NCI-H2227 (cell line): ENCODE measurements around the gene RNF130.

Experiments used
- DNase-seq: peaks from one replicate; lab custom pipeline; 2025; ENCODE audit not compliant: unreplicated experiment; lab: John Stamatoyannopoulos, UW

RNF130 gene

DNA sequence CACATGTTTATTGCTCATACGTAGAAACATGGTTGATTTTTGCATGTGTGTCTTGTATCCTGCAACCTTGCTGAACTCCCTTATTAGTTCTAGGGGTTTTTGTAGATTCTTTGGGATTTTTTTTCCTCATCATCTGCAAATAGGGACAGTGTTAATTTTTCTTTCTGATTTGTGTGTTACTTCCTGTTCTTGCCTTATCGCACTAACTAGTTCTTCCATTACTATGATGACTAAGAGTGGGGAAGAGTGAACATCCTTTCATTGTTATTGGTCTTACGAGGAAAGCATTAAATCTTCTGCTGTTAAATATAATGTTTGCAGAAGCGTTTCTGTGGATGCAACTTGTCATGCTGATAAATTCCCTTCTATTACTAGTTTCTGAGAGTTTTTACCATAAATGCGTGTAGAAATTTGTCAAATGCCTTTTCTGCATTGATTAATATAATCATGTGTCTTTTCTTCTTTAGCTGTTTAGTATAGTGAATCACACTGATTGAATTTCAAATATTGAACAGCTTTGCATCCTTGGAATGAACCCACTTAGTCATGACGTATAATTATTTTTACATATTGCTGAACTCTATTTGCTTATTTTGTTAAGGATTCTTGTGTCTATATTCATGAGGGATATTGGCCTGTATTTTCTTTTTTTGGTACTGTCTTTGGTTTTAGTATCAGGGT is 32.1 kb upstream of the RNF130 start:
- no peak for DNase-seq

DNA sequence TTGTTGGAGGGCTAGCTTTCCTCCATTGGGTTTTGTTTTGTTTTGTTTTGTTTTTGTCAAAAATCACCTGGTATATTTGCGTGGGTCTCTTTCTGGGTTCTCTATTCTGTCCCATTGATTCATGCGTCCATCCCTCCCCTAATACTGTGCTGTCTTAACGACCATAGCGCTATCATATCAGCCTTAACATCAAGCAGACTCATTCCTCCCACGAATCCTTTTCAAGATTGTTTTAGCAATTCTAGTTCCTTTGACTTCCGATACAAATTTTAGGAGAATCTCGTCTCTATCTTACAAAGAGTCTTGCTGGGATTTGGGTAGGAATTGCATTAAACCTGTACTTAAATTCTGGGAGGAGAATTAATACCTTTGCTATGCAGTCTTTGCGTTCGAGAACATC is 31.1 kb upstream of the RNF130 start:
- DNase-seq: no peak

DNA sequence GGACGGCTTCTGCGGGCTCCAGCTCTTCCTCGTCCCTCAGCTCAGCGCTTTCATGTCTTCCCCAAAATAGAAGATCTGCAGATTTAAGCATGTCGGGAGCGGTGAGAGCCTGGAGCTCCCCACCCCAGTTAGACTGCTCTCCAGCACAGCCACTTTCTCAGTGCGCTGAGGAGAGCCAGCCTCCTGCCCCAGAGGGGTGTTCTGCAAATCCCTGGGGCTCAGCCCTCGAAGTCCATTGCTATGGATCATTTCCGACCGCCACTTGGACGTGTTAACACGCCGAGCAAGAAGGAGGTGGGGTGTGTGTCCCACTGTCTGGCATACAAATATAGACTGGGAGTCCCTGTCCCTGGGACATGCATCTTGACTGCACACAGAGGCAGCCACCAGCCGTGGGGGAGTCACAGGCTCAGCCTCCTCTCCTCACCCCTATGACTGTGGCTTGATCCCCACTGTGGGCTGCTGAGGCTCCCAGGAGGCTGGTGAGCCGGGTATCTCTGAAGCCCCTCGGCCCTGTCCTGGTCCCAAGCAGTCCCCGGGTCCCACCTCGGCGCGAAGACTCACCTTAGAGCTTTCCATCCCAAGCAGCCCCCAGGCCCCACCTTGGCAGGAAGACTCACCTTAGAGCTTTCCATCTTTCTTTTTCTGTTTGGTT is 30.0 kb upstream of the RNF130 start:
- no peak for DNase-seq

DNA sequence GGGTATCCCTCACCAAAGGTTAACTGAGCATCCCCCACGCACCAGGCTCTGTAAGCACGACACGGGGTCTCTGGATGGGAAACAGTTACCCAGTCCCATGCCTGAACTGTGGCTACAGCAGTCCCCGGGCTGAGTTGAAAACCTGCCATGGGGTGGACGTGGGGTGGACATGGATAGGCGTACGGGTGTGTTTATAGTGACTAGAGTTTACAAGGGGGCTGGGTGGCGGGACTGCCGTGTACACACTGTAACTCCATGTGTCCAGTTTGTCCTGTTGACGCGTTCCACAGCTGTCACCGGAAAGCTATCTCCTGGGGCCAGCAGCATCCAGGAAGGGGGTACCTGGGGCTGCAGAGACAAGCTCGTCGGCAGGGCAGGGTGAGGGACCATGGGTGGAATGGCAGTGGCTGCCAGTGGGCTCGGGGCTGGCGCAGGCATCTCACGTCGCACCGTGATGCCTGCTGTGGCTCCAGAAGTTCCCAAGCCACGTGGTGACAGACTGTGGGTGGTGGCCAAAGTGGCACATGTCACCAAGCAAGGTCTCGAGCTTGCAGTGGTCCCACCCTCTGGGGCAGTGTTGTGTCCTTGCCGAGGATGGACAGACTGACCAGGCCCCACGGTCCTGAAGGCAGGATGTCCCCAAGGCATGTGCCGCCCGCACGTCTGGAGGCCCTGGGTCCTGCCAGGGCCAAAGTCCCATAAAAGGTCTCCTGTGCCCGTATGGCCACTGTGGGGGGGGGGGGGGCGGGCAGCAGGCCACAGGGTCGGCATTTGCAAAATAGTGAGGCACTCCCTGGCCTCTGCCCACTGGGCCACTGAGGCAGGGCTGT is 29.3 kb upstream of the RNF130 start:
- no peak for DNase-seq

DNA sequence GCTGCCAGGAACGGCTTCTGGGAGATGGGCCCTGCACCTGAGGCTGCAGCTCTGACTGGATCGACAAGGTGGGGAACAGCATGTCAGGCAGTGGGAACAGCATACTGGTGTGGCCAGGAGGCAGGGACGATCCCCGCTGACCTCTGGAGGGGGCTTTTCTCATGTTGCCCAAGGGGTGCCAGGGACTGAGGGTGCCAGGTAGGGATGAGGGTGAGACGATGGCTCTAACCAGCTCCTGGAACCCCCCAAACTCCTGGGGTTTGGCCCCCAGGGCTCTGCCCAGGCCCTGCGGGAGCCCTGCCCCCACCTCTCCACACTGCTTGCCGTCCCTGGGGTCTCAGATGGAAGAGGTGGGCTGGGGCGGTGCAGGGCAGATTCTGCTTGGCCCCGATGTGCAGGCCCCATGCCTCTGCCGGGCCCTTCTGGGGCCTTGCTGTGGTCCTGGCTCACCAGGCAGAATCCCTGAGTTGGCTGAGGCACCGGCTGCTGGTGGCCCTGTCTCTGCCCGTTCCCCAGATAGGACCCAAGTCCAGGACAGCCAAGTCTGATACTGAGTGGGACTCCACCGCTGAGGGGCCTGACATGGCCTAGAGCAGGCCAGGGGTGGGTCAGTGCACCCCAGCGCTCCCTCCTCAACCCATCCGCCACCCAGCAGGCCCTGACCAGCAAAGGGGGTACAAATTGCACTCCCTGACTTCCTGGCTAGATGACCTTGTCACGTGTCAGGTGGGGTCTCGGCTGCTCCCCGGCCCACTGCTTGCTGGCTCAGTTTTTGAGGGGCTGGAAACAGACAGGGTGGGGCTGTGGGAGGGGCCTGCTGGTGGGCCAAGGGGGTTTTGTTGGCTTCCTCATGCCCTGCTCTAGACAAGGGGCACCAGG is 28.4 kb upstream of the RNF130 start:
- DNase-seq: no peak

DNA sequence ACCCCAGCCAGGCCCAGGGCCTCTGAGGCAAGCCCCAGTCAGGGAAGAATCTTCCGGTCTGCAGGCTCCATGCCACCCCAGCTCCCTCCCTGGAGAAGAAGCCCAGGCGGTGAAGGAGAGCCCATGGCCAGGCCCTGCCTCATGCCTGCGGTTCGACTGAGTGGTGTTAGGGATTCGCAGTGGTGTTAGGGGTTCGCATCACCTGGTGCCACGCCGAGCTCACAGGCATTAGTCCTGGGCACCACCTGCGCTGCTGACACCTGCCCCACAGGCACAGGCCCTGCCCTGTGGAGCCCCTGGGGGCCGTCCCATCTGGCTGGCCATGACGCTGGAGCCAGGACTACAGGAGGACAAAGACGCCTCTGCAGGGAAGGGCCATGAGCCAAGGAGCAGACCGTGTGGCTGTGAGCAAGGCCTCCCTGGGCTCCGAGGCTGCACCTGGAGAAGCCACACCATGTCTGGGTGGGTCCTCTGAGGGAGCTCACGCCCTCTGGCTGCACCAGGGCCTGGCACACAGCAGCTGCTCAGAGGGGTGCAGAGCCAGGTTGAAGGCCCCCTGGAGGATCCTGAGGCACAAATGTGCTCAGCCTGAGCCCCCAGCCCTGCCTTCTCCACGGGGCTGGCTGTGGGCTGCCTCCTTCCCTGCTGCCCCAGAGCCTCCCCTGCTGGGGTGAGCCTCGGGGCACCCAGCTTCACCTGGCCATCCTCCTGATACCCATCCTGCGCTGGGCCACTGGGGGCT is 27.6 kb upstream of the RNF130 start:
- no peak for DNase-seq

DNA sequence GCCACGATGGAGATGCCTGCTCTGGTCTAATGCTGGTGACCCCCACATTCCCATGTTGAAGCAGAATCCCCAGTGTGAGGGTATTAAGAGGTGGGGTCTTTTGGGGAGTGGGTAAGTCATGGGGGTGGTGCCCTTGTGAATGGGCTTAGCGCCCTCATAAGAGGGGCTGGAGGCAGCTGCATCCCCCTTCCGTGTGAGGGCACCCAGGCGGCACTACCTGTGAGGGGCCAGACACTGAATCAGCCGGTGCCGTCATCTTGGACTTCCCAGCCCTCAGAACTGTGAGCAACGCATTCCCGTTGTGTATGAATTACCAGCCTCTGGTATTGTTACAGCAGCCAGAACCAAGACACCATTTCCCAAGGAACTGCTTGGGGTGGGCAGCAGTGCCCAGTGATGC is 27.0 kb upstream of the RNF130 start:
- DNase-seq: no peak

DNA sequence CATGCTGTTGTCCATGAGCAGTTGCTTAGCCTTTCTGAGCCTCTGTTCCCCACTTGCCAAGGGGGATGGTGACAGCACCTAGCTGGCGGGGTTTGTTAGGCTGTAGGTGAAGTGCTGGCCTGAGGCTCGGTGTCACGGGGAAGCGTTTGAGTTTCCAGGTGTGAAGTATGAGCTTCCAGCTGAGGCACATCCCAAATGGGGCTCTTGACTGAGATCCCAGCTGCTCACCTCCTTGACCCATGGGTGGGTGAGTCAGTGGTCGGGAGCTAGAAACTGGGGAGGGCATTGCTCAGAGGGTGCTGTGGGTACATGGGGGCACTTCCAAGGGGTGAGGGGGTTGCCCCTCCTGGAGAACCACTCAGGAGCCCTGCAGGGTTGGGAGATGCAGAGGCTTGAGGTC is 26.4 kb upstream of the RNF130 start:
- no peak for DNase-seq

DNA sequence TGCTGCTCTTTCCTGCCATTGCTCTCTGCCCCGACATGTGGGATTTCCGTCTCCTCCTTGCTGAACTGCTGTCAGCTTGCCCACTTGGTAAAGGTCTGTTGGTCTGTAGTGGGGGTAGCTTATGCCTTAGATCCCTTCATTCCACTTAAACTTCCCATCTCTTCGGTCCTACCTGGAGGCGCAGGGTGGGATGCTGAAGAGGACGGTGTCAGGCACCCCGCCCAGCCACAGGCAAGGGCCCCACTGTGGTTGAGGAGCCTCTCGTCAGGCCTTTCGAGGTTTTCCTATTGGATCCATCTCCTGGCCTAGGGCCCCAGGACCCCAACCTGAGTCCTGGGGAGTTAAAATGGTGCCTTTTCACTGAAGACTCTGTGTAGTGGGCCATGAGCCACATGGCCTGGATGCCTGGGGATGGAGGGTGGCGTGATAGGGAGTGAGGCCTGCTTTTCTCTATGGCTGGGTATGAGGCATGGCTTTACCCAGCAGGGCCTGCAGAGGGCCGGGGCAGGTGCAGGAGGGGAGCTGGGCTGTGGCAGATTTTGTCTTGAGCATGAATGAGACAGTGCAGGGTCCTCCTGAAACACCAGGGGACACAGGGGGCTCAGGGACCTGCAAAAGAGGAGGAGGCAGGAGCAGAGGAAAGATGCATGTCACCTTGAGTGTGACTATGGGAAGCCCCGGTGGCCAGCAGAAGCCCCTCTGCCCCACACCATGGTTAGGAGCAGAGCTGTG is 25.8 kb upstream of the RNF130 start:
- DNase-seq: no peak

DNA sequence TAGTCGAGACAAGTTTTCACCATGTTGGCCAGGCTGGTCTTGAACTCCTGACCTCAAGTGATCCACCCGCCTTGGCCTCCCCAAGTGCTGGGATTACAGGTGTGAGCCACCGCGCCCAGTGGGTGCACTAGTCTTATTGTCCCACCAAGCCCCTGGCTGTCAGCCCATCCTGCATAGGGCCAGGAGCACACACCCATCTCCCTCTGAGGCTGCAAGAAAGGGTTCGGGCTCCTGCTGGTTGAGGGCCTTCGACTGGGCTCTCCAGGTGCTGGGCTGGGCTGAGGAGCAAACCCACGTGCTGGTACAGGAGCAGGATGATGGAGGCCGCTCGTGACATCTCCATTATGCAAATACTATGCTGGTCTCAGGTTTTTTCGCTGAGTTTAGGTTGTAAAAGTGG is 25.1 kb upstream of the RNF130 start:
- no peak for DNase-seq

DNA sequence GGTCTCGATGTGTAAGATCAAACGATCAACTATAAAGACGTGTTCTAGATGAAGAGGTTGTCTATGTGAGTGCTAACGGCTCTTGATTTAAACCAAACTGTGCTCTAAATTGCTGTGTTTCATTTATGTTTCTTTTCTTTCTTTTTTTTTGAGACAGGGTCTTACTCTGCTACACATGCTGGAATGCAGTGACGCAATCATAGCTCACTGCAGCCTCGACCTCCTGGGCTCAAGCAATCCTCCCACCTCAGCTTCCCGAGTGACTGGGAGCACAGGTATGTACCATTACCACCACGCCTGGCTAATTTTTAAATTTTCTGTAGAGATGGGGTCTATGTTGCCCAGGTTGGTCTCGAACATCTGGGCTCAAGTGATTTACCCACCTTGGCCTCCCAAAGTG is 24.0 kb upstream of the RNF130 start:
- no peak for DNase-seq

DNA sequence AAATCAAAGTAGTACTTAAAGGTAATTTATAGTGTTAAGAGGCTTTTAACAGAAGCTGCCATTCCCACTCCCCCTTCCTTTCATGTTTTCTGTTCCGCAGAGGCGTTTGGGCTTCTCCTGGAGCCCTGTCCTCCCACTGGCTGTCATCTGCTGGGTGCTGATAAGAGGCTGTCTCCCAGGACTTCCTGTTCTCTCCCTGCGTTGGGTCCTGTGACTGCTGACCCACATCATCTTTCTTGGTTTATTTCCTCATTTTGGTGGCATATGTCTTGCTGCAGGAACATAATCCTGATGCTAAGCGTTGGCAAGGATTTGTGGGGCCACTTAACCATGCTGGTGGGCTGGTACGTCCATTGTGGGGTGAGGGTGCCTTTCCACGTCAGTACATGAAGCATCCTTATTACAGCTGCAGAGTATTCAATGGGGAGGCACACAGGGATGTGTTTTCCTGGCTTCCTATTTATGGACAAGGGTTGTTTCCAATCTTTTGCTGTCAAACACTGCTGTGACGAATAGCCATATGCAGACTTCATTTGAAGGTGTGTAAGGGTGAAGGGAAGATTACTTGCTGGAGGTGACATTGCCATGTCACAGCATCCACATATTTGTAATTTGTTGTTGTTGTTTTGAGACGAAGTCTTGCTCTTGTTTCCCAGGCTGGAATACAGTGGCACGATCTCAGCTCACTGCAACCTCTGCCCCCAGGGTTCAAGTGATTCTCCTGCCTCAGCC is 22.3 kb upstream of the RNF130 start:
- peak; percentile 39 for DNase-seq

DNA sequence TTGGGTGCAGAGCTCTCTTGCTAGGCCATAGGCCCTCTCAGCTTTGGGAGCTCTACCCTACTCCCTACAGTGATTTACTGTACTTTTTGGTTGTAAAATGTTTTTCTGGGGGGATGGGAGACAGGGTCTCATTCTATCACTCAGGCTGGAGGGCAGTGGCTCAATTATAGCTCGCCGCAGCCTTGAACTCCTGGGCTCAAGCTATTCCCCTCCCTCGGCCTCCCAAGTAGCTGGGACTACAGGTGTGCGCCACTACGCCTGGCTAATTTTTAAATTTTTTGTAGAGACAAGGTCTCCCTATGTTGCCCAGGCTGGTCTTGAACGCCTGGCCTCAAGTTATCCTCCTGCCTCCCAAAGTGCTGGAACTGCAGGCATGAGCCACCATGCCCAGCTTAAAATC is 21.7 kb upstream of the RNF130 start:
- no peak for DNase-seq

DNA sequence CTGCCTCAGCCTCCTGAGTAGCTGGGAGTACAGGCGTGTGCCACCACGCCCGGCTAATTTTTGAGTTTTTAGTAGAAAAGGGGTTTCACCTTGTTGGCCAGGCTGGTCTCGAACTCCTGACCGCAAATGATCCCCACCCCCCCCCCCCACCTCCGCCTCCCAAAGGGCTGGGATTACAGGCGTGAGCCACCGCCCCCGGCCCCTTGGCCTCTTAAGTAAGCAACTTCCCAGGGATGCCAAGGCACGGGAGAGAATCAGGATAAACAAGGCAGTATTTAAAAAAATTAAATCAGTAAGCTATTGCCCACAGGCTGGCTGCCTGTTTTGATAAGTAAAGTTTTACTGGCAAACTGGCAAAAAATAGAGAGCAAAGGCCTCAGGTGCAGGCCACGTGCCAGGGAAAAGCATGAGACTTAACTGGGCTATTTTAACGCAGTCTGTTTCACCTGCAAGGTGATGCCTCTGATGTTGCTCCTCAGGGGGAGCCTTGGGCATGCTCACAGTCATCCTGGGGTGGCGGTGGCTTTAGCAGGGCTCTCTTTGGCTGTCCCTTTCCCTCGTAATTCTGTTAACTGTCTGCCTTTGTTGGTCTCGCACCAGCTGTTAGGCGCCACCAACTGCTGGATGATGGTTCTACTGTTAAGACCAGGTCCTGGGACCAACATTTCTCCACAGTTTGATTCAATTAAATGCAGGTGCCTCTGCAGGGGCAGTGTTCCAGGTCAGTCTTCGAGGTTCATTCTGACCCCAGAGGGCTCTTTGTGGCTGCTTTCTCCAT is 19.4 kb upstream of the RNF130 start:
- peak; percentile 51 for DNase-seq

DNA sequence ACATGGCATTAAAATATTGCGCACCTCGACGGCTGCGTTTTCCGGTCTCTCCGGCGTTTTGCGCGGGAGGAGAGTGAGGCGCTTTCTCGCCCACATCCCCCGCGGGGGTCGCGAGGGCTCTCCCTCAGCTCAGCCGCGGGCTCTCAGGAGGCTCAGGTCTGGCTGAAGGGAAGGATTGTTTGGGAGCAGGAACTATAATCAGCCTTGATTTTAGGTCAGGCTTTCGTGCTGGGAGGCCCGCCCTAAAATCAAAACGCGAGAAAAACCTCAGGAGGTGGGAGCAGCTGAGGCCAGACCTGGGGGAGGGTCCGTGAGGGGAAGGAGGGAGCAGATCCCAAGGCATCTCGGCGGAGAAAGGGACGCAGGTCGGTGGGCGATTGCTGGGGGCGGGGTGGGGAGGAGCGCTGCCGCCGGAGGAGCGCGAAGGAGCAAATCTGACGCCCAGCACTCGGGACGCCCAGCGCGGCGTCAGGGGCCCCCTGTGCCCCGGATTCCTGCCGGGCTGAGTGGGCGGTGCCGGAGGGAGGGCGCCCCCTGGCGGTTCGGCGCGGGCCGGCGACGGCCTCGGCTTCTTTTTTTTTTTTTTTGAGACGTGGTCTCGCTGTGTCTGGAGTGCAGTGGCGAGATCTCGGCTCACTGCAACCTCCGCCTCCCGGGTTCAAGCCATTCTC is 18.7 kb upstream of the RNF130 start:
- peak; percentile 93 for DNase-seq

DNA sequence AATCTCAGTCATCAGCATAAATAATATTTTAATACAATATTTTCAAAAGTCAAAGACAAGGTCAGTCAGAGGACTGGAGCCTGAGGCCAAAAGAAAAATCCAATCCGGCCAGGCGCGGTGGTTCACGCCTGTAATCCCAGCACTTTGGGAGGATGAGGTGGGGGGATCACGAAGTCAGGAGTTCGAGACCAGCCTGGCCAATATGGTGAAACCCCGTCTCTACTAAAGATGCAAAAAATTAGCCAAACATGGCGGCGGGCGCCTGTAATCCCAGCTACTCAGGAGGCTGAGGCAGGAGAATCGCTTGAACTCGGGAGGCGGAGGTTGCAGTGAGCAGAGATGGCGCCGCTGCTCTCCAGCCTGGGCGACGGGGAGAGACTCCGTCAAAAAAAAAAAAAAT is 18.1 kb upstream of the RNF130 start:
- peak; percentile 65 for DNase-seq

DNA sequence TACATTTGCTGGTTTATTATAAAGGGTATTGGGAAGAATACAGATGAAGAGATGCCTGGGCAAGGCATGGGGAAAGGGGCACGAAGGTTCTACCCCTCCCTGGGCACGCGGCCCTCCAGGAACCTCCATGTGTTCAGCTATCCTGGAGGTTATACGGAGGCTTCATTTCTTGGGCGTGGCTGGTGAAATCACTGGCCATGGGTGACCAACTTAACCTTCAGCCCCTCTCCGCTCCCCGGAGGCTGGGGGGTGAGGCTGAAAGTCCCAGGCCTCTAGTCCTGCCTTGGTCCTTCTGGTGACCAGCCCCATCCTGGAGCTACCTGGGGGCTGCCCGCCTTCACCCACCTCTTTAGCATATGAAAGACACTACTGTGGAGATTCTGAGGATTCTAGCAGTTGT is 17.0 kb upstream of the RNF130 start:
- DNase-seq: no peak
